ENCODE measurements around the gene DIRAS1.
"Not testable (repeated sequence)": the region's sequence is repeated elsewhere in the genome, so short reads cannot be mapped to it uniquely, and the experiment has no call there.

The DIRAS1 gene

GRCh38 chr19:2668175-2668763 is 52.9 kb downstream of the DIRAS1 start:
- DNase-seq = no peak

GRCh38 chr19:2667349-2667748 is 53.8 kb downstream of the DIRAS1 start:
- not testable (repeated sequence) for DNase-seq

DNA sequence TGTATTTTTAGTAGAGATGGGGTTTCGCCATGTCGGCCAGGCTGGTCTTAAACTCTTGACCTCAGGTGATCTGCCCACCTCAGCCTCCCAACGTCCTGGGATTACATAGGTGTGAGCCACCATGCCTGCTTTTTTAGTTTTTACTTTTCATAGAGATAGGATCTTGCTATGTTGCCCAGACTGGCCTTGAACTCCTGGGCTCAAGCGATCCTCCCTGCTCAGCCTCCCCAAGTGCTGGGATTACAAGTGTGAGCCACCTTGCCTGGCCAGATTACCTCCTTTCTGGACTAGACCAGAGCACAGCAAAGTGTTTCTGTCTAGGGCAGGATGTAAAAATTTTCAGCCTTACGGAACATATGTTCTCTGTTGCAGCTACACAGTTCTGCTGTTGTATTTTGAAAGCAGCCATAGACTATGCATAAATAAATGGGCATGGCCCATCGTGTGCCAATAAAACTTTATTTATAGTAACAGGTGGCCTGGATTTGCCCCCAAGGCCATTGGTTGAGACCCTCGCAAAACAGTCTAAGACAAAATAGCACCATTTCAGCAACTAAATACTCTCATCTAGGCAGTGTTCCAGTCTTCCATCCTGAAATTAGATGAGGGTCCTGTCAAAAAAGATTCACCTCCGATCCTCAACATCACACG is 54.7 kb downstream of the DIRAS1 start:
- DNase-seq = no peak

DNA sequence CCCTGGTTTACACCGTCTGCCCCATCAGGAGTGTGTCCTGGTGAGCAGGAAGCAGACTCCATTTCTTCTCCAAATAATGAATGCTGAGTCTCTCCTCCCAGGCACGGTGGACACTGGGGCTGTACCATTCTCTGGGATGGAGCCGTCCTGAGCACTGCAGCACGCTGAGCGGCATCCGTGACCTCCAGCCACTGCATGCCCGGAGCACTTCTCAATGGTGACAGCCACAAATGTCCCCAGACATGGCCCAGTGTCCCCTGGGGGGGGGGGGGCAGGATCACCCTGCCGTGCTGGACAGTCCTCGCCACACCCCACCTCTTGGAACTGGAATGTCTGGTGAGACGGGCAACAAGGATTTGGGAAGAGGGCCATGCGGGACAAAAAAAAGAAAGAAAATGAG is 56.1 kb downstream of the DIRAS1 start:
- no peak for DNase-seq
